Measurements from ENCODE around the gene TNFSF4.

Gene TNFSF4

GRCh38 chr1:173175514-173176145, 31.5 kb downstream of the TNFSF4 start:
- H3K4me3 ChIP-seq (ENCODE audit: low read depth, low read length) = no peak overlapping the region
- no peak for TF ChIP-seq CTCF (IDR thresholded peaks at IDR 0.05; ENCODE audit: low read depth, low read length)

DNA sequence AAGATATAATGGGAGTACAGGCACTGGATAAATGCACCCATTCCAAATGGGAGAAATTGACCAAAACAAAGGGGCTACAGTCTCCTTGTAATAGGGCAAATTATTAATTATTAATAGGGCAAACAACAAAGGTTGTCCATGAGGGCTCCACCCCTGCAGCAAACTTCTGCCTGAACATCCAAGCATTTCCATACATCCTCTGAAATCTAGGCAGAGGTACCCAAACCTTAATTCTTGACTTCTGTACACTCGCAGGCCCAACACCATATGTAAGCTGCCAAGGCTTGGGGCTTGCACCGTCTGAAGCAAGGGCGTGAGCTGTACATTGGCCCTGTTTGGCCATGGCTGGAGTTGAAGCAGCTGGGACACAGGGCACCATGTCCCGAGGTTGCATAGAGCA, 33.7 kb downstream of the TNFSF4 start:
- TF ChIP-seq CTCF (IDR thresholded peaks at IDR 0.05; ENCODE audit: low read depth, low read length) = no peak

GRCh38 chr1:173171152-173171551, 36.0 kb downstream of the TNFSF4 start:
- TF ChIP-seq CTCF (IDR thresholded peaks at IDR 0.05; ENCODE audit: low read depth, low read length) = no peak
- no peak overlapping the region for H3K4me3 ChIP-seq (ENCODE audit: low read depth, low read length)

More for the DNA sequence above, 33.7 kb downstream of the TNFSF4 start:
- H3K4me3 ChIP-seq (ENCODE audit: low read depth, low read length) = no peak overlapping the region

DNA sequence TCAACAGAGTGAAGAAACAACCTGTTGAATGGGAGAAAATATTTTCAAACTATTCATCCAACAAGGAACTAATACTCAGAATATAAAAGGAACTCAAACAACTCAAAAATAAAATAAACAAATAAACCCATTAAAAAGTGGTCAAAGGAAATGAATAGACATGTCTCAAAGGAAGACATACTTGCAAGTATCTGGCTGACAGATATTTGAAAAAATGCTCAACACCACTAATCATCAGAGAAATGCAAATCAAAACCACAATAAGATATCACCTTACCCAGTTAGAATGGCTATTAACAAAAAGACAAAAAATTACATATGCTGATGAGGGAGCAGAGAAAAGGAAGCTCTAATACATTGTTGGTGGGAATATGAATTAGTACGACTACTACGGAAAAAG, 38.2 kb downstream of the TNFSF4 start:
- TF ChIP-seq CTCF (IDR thresholded peaks at IDR 0.05; ENCODE audit: low read depth, low read length) = no peak
- H3K4me3 ChIP-seq (ENCODE audit: low read depth, low read length) = no peak overlapping the region

DNA sequence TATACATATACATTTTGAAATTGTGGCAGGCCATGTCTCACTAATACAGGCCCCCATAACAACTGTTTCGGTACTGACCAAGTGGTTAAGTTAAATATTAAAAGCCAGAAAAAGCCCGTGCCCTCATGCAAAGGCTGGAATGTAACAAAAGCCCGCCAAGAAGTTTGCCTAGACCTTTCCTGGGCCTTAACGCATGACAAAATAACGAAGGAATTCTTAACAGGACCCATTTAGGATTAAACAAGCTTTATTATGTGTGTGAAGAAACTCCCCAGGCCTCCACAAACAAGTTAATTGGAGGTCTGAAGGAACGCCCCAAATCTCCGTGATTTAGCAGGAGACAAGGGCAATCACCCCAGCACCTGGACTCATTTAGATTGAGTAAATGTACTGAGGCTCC, 42.4 kb downstream of the TNFSF4 start:
- no peak for TF ChIP-seq CTCF (IDR thresholded peaks at IDR 0.05; ENCODE audit: low read depth, low read length)
- no peak overlapping the region for H3K4me3 ChIP-seq (ENCODE audit: low read depth, low read length)

GRCh38 chr1:173164178-173164577, 43.0 kb downstream of the TNFSF4 start:
- no peak overlapping the region for H3K4me3 ChIP-seq (ENCODE audit: low read depth, low read length)

DNA sequence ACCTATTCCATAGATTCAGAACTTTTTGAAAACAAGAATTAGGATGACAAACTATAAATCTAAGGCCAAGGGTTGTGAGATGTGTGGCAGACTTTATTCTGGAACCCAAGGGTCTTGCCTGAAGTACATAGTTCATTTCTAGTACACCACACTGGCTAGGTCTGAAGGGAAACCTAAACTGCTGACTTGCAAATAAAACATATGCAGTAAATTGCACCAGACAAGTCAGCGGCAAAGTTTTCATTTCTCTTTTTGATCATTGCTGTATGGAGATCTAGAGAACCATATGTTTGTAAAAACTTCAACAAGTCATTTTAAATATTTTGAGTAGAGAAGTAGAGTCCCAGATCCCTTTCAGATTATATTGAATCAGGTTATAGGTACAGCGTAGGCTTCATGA, 43.9 kb downstream of the TNFSF4 start:
- no peak for TF ChIP-seq CTCF (IDR thresholded peaks at IDR 0.05; ENCODE audit: low read depth, low read length)
- H3K4me3 ChIP-seq (ENCODE audit: low read depth, low read length) = no peak overlapping the region

More at GRCh38 chr1:173164178-173164577, 43.0 kb downstream of the TNFSF4 start:
- no peak for TF ChIP-seq CTCF (IDR thresholded peaks at IDR 0.05; ENCODE audit: low read depth, low read length)
